GM19467 (cell line): ENCODE measurements around the gene TMEM132D.
"Not testable (repeated sequence)": the region's sequence is repeated elsewhere in the genome, so short reads cannot be mapped to it uniquely, and the experiment has no call there.

Experiments
- ATAC-seq: cut with Tn5 transposase; IDR thresholded peaks from one replicate; pipeline ENCODE4 v1.9.1; 2021; ENCODE audit warnings: mild to moderate bottlenecking, moderate library complexity; ENCODE audit not compliant: unreplicated experiment

TMEM132D gene

GRCh38 chr12:129080821-129081220 lies 823.0 kb downstream of the TMEM132D start:
- no peak for ATAC-seq

GRCh38 chr12:129080391-129080790 lies 823.4 kb downstream of the TMEM132D start:
- ATAC-seq = no peak

- no peak for ATAC-seq
Measured at GRCh38 chr12:129079719-129080118, 824.1 kb downstream of the TMEM132D start.

- ATAC-seq = no peak
Measured at GRCh38 chr12:129076441-129077320, 827.1 kb downstream of the TMEM132D start.

GRCh38 chr12:129075460-129076208 lies 828.2 kb downstream of the TMEM132D start:
- no peak for ATAC-seq

GRCh38 chr12:129074379-129074778 lies 829.4 kb downstream of the TMEM132D start:
- ATAC-seq = no peak

GRCh38 chr12:129073157-129073915 lies 830.5 kb downstream of the TMEM132D start:
- no peak for ATAC-seq

GRCh38 chr12:129071362-129071761 lies 832.5 kb downstream of the TMEM132D start:
- ATAC-seq = no peak

GRCh38 chr12:129069886-129070285 lies 833.9 kb downstream of the TMEM132D start:
- no peak for ATAC-seq

- ATAC-seq = no peak
Measured at GRCh38 chr12:129068684-129069083, 835.1 kb downstream of the TMEM132D start.

GRCh38 chr12:129067491-129067890 lies 836.3 kb downstream of the TMEM132D start:
- ATAC-seq = no peak

- no peak for ATAC-seq
Measured at GRCh38 chr12:129064209-129064855, 839.5 kb downstream of the TMEM132D start.

GRCh38 chr12:129063600-129063999 lies 840.2 kb downstream of the TMEM132D start:
- no peak for ATAC-seq

GRCh38 chr12:129053232-129053631 lies 850.6 kb downstream of the TMEM132D start:
- no peak for ATAC-seq

- ATAC-seq = no peak
Measured at GRCh38 chr12:129052373-129052772, 851.5 kb downstream of the TMEM132D start.

GRCh38 chr12:129049917-129050316 lies 853.9 kb downstream of the TMEM132D start:
- ATAC-seq = no peak

- not testable (repeated sequence) for ATAC-seq
Measured at GRCh38 chr12:129043334-129043733, 860.5 kb downstream of the TMEM132D start.

GRCh38 chr12:129036135-129036534 lies 867.7 kb downstream of the TMEM132D start:
- ATAC-seq = no peak

- ATAC-seq = no peak
Measured at GRCh38 chr12:129034558-129035289, 869.1 kb downstream of the TMEM132D start.

- ATAC-seq = no peak
Measured at GRCh38 chr12:129028844-129029243, 875.0 kb downstream of the TMEM132D start.
